Measurements from ENCODE around the gene S100A9.

S100A9 gene

DNA sequence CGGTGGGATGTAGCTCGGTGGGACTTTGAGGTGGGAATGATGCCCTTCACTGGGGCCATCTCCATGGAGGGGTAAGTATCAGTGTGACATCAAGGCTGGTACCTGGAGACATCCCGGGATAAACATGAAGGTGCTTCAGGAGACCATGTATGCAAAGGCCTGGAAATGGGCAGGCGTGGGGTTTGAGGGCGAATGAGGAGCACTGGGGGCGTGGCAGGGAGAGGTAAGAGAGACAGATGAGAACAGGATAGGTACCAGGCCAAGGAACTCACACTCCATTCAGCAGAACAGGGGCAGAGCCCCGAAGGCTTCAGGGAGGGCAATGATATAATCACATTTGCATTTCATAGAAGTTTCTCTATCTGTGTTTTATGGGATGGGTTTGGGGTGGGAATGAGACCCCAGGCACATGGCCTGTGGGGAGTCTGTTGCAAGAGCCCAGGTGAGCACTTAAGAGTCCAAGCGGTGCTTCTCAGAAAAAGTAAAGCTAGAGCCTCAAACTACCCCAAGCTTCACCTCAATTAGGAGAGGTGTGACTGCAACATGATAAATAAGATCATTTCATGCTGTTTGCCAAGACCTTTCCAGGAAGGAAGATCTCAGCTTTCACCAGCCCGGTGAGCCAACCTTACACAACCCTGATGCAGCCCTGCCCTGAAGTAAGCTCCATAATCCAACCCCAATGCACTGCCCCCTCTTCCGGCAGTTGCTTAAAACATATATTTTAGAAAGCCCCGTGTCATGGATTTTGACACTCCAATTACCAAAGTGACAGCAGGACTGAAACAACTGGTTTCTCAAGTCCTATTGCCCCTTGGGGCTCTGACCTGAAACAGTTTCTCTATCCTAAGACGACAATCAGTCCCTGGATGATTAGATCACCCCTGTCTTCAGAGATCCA is 7.4 kb downstream of the S100A9 start:
- in situ Hi-C loops (cut with HindIII; ENCODE audit: low pct_ligation_motif_present, low sequenced_read_pairs) = loop anchor here (25.0 kb wide), 1 partner anchor 122 kb away; no protein-coding TSS in a partner anchor
- no peak for DNase-seq
- TF ChIP-seq, protein P1, sequence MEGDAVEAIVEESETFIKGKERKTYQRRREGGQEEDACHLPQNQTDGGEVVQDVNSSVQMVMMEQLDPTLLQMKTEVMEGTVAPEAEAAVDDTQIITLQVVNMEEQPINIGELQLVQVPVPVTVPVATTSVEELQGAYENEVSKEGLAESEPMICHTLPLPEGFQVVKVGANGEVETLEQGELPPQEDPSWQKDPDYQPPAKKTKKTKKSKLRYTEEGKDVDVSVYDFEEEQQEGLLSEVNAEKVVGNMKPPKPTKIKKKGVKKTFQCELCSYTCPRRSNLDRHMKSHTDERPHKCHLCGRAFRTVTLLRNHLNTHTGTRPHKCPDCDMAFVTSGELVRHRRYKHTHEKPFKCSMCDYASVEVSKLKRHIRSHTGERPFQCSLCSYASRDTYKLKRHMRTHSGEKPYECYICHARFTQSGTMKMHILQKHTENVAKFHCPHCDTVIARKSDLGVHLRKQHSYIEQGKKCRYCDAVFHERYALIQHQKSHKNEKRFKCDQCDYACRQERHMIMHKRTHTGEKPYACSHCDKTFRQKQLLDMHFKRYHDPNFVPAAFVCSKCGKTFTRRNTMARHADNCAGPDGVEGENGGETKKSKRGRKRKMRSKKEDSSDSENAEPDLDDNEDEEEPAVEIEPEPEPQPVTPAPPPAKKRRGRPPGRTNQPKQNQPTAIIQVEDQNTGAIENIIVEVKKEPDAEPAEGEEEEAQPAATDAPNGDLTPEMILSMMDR (IDR thresholded peaks at IDR 0.05; ENCODE audit: low read depth, low read length, missing control alignments) = no peak
- H3K36me3 ChIP-seq (replicated peaks) = no peaks in the 10 kb centered on the region
- no peaks in the 10 kb centered on the region for H3K27me3 ChIP-seq (replicated peaks)
- no peak overlapping the region for H3K4me3 ChIP-seq (ENCODE audit: low read depth, low read length)
- H3K27ac ChIP-seq = no peak overlapping the region

DNA sequence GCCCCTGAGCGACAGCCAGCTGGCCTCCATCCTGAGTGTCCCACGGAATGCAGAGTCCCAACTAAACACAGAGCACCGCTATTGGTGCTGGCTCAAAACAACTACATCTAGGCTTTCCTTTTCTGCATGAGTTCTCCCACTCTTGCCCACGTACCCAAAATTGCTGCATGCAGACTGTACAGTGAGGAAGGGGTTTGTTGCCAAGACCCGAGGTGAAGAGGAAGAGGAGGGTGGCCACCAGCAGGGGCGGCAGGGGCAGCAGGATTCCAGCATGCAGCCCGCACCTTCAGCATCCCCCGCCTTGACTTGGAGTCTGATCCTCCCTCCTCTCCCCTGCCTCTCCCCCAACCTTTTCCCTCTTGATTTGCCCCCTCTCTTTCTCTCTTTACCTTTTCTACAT is 8.0 kb downstream of the S100A9 start:
- Histone ChIP-seq H3K4me3 (ENCODE audit: low read depth, low read length) (no peak overlapping the region), H3K27me3 (replicated peaks) (no peaks in the 10 kb centered on the region), H3K27ac (no peak overlapping the region), H3K36me3 (replicated peaks) (no peaks in the 10 kb centered on the region)
- TF ChIP-seq, protein P1 (IDR thresholded peaks at IDR 0.05; ENCODE audit: low read depth, low read length, missing control alignments) = no peak
- in situ Hi-C loops (cut with HindIII; ENCODE audit: low pct_ligation_motif_present, low sequenced_read_pairs) = loop anchor here (25.0 kb wide), 1 partner anchor 122 kb away; no protein-coding TSS in a partner anchor
- no peak for DNase-seq

DNA sequence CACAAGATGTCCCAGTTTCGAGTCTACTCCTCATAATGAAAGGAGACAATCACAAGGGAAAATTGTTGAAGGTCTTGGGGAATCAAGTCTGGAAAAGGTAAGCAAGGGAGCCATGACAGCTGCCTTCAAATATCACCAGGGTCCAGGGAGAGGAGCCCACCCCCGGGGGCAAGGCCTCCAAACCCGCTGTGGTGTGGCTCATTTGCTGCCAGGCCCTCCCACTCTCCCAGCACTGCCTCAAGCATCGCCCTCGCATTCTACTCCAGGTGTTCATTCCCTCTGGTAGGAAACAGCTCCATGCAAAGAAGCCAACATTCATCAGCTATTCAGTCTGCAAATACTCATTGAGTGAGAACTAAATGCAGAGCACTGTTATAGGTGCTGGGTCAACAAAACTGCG is 8.6 kb downstream of the S100A9 start:
- DNase-seq = no peak

DNA sequence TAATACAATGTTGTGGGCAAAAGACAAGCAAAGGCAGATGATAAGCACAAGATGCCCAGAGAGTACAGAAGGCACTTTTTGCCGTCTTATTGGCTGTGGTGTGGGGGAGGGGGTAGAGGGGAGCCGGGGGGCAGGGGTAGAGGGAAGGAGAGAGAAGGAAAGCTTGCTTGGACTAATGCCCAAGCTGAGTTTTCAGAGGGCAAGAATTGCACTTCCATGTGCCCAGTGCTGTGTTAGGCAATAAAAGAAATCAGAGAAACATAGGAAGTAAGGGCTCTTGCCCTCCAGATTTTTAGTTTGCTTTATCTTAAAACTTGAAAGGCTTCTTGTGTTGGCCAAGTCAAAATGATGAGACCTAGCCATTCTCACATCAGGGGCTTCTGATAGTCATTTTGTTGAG is 9.4 kb downstream of the S100A9 start:
- Histone ChIP-seq H3K4me3 (ENCODE audit: low read depth, low read length) (no peak overlapping the region), H3K27ac (no peak overlapping the region)
- in situ Hi-C loops (cut with HindIII; ENCODE audit: low pct_ligation_motif_present, low sequenced_read_pairs) = loop anchor here (25.0 kb wide), 1 partner anchor 120 kb away; no protein-coding TSS in a partner anchor

More for the DNA sequence above, 8.6 kb downstream of the S100A9 start:
- H3K36me3 ChIP-seq (replicated peaks) = no peaks in the 10 kb centered on the region
- H3K4me3 ChIP-seq (ENCODE audit: low read depth, low read length) = no peak overlapping the region
- no peaks in the 10 kb centered on the region for H3K27me3 ChIP-seq (replicated peaks)
- H3K27ac ChIP-seq = no peak overlapping the region
- TF ChIP-seq, protein P1 (IDR thresholded peaks at IDR 0.05; ENCODE audit: low read depth, low read length, missing control alignments) = no peak
- in situ Hi-C loops (cut with HindIII; ENCODE audit: low pct_ligation_motif_present, low sequenced_read_pairs) = loop anchor here (25.0 kb wide), 1 partner anchor 121 kb away; no protein-coding TSS in a partner anchor

DNA sequence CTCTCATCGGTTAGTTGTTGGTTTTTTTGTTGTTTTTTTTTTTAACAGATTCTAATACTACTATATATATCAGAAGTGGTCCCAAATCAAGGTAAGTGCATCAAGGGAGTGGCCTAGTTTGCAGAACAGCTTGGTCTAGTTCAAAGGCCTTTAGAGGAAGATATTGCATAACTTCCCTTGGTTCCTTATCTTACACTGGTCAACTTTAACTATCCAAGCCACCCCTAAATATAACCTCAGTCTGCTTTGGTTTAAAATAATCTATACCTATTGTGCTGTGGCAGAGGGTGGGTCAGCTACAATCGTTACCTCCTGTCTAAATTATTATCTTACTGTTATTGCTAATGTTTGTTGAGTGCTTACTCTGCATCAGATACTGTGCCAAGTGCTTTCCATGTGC is 10.8 kb downstream of the S100A9 start:
- Histone ChIP-seq H3K27ac (no peak overlapping the region), H3K27me3 (replicated peaks) (no peaks in the 10 kb centered on the region), H3K36me3 (replicated peaks) (no peaks in the 10 kb centered on the region), H3K4me3 (ENCODE audit: low read depth, low read length) (no peak overlapping the region)
- in situ Hi-C loops (cut with HindIII; ENCODE audit: low pct_ligation_motif_present, low sequenced_read_pairs) = loop anchor here (25.0 kb wide), 1 partner anchor 119 kb away; no protein-coding TSS in a partner anchor
- TF ChIP-seq, protein P1 (IDR thresholded peaks at IDR 0.05; ENCODE audit: low read depth, low read length, missing control alignments) = no peak
- DNase-seq = no peak

More for the DNA sequence above, 9.4 kb downstream of the S100A9 start:
- DNase-seq = no peak
- no peaks in the 10 kb centered on the region for H3K36me3 ChIP-seq (replicated peaks)
- no peaks in the 10 kb centered on the region for H3K27me3 ChIP-seq (replicated peaks)
- TF ChIP-seq, protein P1 (IDR thresholded peaks at IDR 0.05; ENCODE audit: low read depth, low read length, missing control alignments) = no peak

Data from brain microvascular endothelial cell (primary cell).